KG1 (cell line): ENCODE results near the gene KLHDC3.

Source experiments
- DNase-seq: peaks from one replicate; lab custom pipeline; 2025; lab: John Stamatoyannopoulos, UW

KLHDC3 gene

GRCh38 chr6:43059168-43060033, 45.4 kb downstream of the KLHDC3 start, which contains the start of the genes KLC4 and MRPL2:
TSS of gene KLC4 (plus strand) at chr6:43059631. CDS start at chr6:43061336, 1,705 bp downstream.
TSS of gene MRPL2 (minus strand) at chr6:43059434. CDS start at chr6:43059381, 53 bp downstream.
- DNase-seq: peak; percentile 98

GRCh38 chr6:43060034-43060754, 46.1 kb downstream of the KLHDC3 start:
- no peak for DNase-seq

- DNase-seq: no peak
Observed at GRCh38 chr6:43060755-43061633, 46.9 kb downstream of the KLHDC3 start.

- no peak for DNase-seq
Observed at GRCh38 chr6:43061861-43062260, 47.8 kb downstream of the KLHDC3 start.

GRCh38 chr6:43062818-43063217, 48.8 kb downstream of the KLHDC3 start:
- DNase-seq: no peak

GRCh38 chr6:43070028-43070632, 56.1 kb downstream of the KLHDC3 start:
- no peak for DNase-seq
